Vagina (tissue), 2 donors: ENCODE measurements around the gene SYCP2.

ENCODE experiments used
- POLR2A ChIP-seq, 2 donors: fragments of 450-650 bp; IDR thresholded peaks; one replicate each; pipeline ENCODE4 v1.6.1; 2017; ENCODE audit warnings: antibody characterized with exemption in 2 of 2, mild to moderate bottlenecking in 2 of 2, moderate library complexity in 2 of 2
- TF ChIP-seq, protein P1 (sequence below), 3 experiments: fragments of 450-650 bp in 2 of 3; fragments of 200-600 bp in 1 of 3; sonication (generic) in 1 of 3; IDR thresholded peaks; one replicate each; pipeline ENCODE4 v1.5.1; 2017 to 2019; ENCODE audit warnings: antibody characterized with exemption in 3 of 3, mild to moderate bottlenecking in 2 of 3, moderate library complexity in 2 of 3

DNA sequence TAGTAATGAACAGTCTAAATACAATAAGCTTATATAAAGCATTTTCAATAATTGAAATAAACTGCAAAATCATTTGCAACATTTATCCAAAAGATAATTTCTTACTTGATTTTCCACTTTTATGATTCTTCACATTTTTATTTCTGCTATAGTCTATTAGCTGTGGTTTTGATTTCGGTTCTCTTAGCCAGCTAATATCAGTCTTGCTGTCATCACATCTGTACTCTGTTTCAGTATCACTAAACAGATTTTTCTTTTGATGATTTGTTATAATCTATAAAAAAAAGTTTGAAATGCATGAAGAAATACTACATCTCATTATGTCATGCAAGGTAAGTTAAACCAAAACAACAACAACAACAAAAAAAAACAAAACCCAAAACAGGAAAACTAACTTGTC is 53.2 kb downstream of the SYCP2 start:
- TF ChIP-seq, protein P1, sequence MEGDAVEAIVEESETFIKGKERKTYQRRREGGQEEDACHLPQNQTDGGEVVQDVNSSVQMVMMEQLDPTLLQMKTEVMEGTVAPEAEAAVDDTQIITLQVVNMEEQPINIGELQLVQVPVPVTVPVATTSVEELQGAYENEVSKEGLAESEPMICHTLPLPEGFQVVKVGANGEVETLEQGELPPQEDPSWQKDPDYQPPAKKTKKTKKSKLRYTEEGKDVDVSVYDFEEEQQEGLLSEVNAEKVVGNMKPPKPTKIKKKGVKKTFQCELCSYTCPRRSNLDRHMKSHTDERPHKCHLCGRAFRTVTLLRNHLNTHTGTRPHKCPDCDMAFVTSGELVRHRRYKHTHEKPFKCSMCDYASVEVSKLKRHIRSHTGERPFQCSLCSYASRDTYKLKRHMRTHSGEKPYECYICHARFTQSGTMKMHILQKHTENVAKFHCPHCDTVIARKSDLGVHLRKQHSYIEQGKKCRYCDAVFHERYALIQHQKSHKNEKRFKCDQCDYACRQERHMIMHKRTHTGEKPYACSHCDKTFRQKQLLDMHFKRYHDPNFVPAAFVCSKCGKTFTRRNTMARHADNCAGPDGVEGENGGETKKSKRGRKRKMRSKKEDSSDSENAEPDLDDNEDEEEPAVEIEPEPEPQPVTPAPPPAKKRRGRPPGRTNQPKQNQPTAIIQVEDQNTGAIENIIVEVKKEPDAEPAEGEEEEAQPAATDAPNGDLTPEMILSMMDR (IDR thresholded peaks at IDR 0.05), result no peak
- TF ChIP-seq POLR2A (IDR thresholded peaks at IDR 0.05), result no peak
